ENCODE data around the gene CNNM2.

DNA sequence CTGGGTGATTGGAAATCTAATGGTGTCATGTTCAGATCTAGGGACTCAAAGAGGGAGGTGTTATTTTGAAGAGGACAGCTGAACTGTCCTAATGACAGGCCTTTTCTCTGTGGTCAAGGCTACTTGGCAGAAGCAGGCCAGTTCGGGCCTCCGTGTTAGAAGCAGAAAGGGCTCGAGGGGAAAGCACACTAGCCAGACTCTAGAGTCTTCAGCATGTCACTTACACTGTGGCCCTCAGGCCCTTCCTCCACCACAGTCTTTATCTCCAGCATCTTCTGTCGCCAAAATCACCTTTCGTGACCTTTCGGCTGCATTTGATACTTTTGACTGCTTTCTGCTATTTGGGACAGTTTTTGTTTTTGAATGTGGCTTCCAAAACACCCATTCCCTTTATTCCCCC lies 123.3 kb downstream of the CNNM2 start:
- TF ChIP-seq, protein P1, sequence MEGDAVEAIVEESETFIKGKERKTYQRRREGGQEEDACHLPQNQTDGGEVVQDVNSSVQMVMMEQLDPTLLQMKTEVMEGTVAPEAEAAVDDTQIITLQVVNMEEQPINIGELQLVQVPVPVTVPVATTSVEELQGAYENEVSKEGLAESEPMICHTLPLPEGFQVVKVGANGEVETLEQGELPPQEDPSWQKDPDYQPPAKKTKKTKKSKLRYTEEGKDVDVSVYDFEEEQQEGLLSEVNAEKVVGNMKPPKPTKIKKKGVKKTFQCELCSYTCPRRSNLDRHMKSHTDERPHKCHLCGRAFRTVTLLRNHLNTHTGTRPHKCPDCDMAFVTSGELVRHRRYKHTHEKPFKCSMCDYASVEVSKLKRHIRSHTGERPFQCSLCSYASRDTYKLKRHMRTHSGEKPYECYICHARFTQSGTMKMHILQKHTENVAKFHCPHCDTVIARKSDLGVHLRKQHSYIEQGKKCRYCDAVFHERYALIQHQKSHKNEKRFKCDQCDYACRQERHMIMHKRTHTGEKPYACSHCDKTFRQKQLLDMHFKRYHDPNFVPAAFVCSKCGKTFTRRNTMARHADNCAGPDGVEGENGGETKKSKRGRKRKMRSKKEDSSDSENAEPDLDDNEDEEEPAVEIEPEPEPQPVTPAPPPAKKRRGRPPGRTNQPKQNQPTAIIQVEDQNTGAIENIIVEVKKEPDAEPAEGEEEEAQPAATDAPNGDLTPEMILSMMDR (IDR thresholded peaks at IDR 0.05; ENCODE audit: low read length) = no peak
- no peak for TF ChIP-seq EZH2 (IDR thresholded peaks at IDR 0.05; ENCODE audit: borderline replicate concordance, low read length)
